HG02885 (cell line): Measurements from ENCODE around the gene CHST1.

Experiments used
- ATAC-seq: cut with Tn5 transposase; IDR thresholded peaks from one replicate; pipeline ENCODE4 v1.9.1; 2021; ENCODE audit warnings: mild to moderate bottlenecking; ENCODE audit not compliant: unreplicated experiment, poor library complexity

Gene CHST1

DNA sequence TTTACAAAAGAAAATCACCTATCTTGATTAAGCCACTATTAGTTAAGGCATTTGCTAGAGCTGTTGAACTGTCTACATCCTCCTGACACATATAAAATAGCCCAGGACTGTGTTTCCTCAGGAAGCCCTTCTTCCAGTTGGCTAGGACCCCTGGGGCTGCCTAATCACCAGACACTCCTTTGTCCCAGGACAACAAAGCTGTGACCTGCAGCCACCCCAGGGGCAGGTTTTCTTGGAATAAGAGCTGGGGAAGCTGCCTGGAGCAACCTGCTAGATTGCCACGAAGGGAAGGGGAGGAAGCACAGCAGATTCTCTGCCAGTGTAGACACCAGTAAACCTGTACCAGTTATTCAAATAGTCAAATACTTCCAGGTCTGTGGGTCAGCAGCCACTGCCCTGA lies 17.6 kb downstream of the CHST1 start:
- no peak for ATAC-seq

DNA sequence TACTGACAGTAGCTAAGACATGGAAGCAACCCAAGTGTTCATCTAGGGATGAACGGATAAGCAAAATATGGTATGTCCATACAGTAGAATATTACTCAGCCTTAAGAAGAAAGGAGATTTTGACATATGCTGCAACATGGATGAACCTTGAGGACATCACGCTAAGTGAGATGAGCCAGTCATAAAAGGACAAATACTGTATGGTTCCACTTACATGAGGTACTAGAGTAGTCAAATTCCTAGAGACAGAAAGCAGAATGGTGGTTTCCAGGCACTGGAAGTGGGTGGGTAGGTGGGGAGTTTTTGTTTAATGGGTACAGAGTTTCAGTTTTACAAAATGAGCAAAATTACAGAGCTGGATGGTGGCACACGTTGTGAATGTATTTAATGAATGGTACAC lies 18.1 kb downstream of the CHST1 start:
- ATAC-seq, result no peak

DNA sequence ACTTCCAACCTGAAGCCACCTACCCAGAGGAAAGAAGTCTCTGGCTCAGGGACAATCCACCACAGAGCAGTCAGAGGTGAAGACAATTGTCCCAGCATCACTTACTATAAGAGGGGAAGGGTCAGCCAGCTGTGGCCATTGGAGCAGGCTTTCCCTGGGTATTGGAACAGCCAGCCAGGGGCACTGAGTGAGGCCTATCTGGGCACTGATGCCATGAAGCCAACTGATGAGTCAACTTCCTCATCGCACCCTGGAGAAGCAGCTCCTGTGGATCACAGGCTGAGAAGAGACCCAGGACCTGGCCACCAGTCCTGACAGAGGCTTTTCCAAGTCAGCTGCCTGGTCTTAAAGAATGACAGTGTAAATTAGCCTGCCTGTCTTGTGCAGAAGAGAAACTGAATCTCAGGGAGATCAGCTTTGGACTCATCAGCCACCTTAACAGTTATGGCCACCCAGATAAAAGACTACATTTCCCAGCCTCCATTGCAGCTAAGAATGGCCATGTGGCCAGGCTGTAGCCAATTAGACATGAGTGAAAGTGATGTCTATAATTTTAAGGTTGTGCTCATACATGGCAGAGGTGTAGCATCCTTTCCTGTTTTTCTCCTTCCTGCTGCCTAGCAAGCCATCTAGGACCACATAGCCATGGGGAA lies 19.0 kb downstream of the CHST1 start:
- peak; percentile 84 for ATAC-seq

DNA sequence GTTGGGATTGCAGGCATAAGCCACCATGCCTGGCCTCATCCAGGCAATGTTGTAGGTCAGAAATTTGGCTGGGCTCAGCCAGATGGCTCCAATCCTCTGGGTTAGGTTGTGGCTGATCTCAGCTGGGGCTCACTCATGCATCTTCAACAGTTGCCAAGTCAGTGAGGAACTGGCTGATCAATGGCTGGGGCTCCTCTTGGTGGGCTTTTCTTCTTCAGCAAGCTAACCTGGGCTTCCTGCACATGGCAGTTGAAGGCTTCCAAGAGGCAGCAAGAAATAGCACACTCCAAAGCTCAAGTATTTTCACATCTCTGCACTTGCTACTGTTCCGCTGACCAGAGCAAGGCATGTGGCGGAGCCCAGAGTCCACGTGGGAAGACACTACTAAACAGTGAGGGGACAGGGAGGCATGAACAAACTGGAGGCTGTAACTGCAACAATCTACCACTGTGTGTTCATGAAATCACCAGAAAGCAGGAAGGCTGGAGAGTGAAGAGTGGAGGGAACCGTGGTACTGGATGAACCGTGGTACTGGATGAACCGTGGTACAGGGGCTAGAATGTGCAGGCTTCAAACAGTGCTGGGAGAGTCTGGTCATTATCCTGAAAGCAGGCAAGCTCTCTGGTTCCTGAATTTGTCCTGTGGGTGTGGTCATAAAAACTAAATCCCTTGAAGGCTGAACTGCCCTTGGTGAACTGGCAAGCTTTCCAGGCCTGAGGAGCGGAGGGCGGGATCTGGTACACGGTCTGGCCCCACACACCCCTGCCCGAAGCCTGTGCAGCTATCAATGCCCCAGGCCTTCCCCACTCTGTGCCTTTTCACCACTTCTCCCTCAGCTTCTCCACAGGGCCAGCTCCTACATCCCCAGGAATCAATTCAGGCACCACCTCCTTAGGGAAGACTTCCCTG lies 20.2 kb downstream of the CHST1 start:
- ATAC-seq, result no peak

DNA sequence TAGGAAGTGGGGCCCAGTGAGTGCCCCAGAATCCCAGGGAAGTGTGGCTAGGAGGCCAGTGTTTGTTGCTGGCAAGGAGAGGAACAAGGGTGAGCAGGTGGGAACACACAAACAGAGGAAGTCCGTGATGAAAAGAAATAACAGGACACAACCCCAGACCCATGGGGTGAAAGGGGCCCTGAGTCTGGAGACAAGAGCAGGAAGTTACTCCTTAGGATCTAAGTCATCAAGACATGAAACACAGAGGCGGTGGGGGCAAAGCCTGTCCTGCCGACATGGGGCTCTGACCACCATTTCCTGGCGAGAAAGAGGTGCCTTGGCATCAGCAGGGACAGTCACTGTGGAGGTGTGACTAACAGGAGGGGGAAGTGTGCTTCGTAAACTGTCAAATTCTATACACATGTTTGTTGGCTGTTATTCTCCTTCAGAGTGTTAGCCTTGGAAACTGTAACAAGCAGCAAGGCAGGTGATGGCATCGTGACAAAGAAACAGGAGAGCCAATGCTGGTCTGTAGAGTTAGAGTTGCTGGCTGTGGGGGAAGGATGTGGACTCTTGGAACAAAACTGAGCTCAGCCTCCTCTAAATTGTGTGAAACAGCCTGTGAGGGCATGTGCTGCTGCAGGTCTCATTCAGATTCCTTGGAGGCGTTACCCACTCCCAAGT lies 21.7 kb downstream of the CHST1 start:
- no peak for ATAC-seq

DNA sequence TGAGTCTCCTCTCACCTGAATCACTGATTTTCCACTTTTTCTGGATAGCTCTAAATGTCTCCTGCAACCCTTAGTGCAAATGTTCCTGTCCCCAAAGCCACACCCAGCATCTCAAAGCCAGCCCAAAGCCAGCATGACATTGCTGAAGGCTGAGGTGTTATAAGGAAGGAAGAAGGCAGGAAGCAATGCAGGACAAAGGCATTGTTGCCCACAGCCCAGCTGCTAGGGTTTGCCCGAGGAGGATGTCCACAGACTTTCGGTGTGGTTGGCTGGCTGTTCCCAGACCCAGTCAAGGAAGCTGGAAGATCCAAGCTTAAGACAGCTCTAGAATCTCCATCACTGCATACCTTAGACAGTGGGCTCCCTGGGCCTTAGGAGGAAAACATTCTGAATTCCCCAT lies 23.5 kb downstream of the CHST1 start:
- ATAC-seq, result no peak

DNA sequence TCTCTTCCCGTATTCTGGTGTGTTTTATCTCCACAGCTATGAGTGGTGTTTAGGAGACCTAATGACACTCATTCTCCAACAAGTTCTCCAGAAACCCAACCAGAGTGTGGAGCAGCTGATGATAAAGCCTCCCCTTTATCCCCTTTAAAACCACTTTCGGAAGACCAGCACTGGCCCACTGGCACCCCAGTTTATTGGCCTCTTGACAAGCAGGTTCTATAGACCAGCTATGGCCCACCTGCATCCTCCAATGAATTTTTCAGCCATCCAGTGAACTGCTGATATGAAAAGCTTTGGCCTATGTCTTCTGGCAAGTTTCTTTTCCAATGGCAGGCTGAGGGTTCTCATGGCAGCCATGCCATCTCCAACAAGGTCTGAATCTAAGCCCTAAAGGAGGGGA lies 27.4 kb downstream of the CHST1 start:
- ATAC-seq, result no peak

DNA sequence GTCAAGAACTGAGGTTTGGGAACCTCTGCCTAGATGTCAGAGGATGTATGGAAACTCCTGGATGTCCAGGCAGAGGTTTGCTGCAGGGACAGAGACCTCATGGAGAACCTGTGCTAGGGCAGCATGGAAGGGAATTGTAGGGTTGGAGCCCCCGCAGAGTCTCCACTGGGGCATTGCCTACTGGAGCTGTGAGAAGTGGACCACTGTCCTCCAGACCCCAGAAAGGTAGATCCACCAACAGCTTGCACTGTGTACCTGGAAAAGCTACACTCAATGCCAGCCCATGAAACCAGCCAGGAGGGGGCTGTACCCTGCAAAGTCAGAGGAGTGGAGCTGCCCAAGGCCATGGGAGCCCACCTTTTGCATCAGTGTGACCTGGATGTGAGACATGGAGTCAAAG lies 29.5 kb downstream of the CHST1 start:
- ATAC-seq, result no peak

DNA sequence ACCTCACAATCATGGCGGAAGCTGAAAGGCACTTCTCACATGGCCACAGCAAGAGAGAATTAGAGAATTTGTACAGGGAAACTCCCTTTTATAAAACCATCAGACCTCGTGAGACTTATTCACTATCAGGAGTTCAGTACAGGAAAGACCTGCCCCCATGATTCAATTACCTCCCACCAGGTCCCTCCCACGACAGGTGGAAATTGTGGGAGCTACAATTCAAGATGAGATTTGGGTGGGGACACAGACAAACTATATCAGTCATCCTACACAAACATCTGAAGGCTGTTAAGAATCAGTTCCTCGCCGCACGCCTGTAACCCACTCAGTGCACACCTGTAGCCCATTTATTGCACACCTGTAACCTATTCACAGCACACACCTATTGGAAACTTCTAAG lies 39.8 kb downstream of the CHST1 start:
- ATAC-seq, result no peak

DNA sequence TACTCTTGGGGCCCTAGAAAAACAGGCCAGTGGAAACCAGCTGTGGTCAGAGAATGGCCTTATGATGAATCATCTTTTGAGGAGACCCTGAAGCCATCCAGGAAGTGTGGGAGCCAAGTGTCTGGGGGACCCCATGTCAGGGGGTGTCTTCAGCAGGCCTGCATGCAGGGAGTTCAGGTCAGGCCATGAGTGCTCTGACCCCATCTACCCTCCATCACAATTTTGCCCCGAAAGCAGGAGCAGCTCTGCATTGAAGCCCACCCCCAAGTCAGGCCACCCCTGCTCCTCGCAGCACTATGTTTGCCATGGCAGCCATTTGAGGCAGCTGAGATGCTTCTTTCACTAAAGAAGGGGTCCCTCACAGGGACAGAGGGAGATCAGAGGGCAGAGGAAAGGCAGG lies 41.3 kb downstream of the CHST1 start:
- ATAC-seq, result no peak

DNA sequence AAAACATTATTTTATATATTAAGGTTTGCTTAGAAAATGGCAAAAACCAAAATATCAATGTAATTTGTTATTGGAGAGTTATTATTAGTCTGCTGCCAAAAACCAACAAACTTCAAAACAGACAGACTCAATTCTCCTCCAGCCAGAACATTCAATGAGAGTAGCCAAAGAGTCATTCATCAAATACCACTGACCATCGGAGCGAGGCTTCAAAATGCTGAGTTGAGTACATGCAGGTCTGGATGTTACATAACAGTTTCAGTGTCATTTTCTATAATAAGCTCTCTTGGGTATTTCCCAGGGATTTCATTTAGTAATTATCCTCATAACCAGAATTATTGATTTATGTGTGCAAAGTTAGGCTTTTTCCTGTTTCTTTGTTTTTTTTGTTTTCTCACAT lies 42.6 kb downstream of the CHST1 start:
- ATAC-seq, result no peak

DNA sequence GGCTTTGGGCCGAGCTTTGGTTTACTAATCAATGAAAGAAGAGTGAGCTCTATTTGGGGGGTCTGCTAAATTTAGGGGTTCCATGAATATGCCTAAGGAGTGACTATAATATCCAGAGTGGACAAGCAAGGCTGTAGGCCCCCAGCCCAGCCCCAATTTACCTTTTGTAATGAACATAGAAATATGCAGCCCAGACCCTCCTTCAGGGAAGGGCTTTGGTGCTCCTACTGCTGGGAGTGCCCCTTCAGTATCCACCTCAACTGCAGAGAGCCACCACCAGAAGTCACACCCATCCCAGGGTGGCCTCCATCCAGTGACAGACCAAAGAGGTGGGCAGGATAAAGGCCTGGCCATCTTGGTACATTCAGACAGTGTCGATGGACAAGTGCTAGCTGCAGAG lies 43.1 kb downstream of the CHST1 start:
- no peak for ATAC-seq

DNA sequence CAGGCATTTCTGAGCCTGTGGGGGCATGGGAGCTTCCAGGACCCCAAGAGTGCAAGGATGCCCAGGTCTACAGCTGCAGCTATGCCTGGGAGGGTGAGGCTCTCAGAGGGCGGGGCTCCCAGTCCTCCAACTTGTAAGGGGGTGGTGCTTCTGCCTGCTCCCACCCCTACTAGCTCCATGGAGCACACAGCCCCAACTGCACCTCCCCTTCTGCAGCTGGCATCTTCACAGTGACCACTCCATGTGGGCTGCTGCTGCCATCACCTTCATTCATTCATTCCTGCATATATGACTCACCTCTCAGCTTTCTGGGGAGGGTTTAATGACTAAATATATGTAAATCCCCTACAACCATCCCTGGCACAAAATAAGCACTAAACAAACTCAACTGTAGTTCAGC lies 43.8 kb downstream of the CHST1 start:
- ATAC-seq, result no peak

DNA sequence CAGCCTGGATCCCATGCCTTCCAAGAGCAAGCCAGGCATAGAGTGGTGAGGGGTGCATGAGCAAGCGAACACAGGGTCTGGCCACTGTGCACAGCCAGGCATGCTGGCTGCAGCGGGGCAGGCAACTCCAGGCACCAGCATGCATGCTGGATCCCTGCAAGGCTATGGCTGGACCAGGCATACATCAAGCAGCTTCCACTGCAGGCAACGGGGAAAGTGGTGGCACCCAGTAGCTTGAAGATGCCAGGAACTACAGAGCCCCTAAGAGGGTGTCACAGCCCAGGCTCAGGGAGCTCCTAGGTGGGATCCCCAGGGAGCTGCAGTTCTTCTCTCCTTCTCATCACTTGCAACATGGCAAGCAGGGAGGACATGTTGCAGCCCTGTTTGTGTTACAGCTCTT lies 45.2 kb downstream of the CHST1 start:
- ATAC-seq, result no peak

DNA sequence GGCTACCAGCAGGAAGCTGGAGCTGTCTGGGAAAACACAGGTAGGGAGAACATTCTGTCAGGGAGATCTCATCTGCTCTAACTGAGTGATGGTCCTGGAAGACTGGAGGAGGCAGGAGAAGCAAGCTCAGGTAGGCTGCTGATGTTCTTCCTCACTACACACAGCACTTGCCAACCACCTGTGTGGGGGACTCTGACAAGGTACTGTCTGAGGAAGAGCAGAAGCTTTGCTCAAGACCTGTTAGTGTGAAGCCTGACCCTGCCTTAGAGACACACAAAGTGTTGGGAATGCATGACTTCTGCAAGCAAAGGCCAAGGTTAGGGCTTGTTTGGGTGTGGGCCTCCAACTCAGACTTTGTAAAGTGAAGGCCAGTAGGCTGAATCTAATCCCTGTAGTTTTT lies 46.5 kb downstream of the CHST1 start:
- ATAC-seq, result no peak

DNA sequence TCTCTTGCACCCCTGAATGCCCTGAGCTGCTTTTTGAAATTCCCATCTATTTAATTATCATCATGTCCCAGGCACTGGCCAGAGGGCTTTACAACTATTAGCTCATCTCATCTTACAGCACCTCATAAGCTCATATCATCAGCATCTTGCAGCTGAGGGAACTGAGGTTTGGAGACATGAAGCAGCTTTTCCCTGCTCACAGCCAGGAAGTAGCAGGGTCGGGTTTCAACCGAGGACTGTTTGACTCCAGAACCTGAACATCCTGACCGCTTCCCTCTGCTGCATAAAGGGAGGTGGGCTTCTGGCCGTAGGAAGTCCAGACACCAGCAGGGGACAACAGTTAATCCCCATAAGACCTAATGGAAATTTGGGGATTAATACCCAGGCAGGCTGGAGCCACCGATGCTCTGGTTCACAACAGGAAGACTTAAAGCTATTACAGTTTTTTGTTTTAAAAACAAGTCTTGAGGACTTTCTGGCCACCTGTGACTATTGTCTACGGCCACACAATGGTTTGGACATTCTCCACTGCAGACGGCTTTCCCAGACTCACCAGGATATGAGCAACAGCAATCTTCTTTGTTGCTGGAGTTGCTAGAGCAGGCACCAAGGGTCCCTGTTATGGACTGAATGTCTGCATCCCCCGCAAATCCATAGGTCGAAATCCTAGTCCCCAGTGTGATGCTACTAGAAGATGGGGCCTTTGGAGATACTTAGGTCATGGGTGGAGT lies 47.4 kb downstream of the CHST1 start:
- ATAC-seq, result no peak

DNA sequence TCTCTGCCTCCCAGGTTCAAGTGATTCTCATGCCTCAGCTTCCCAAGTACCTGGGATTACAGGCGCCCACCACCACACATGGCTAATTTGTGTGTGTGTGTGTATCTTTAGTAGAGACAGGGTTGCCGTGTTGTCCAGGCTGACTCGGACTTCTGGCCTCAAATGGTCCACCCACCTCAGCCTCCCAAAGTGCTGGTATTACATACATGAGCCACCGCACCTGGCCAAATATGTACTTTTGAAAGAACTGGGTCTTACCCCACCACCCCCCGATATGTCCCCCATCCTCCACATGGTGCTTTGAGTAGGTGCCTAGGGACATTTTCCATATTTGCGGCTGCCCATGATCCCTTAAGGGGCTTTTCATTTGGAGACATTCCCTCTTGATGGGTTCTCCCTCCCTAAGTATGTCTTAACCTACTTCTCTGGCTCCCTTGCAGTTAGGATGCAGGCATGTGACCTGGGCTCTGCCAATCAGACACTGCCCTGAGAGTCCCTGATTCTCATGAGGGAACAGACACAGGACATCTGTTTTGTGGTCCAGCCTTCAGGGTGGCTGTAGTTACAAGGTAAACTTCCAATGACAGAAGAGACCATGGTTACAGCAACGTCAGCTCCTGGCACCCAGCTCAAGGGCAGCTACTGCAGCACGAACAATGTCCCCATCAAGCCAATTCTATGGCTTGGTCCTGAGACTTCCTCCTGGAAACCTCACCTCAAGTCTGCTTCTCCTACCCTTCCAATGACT lies 48.4 kb downstream of the CHST1 start:
- ATAC-seq, result no peak

DNA sequence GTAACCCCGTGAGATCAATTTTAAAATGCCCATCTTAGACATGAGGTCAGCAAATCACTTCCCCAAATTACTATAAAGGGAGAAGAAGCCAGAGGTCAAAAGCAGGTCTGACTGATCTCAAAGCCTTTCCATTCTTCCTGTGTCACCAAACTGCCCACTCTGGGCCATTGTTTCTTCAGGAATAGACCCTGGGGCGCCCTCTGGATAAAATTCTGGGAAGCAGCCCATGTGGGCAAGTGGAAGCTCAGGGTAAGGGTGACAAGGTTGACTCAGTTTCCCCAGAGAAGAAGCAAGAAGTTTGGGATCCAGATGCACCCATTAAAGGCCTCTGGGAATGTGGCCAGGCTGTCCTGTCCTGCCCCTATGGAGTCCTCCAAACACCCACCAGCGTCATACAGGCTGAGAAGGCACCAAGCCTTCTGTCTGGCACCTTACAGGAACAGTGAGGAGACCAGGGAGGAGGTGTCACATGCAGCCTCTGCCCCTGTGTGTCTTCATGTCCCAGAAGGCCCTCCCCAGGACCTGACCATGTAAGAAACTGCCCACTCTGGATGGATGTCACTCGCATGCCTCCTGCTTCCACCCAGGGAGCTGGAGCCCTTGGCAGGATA lies 50.1 kb downstream of the CHST1 start:
- ATAC-seq, result no peak

DNA sequence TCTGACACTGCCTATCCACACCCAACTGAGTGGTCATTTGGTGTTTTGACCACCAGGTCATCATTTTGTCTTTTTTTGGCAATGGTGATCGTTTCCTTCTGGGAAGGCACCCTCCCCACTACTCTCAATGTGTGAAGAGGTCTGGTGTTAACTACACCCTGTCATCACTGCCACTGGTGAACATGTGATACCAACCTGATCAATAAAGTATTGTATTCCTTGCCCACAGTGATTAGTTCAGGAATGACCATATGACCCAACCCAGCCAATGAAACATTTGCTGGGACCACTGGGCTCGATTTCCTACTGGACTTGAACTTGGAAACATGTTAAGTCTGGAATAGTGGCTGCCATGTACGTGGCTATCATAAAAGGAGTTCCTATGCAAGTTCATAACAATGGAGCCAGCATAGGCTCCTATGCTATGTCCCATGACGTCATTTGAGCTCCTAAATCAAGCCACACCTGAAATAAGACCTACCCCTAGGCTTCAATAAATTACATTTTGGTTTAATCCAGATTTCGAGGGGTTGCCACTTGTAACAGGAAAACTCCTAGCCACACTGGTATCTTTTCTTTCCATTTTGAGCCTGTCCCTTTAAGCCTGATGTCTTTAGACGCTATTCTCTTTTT lies 51.1 kb downstream of the CHST1 start:
- ATAC-seq, result no peak
